NCI-H1092 treated with DMSO at 0.1 percent for 48 hours (cell line): ENCODE measurements around the gene C6orf52.

Experiments used
- DNase-seq: peaks from one replicate; lab custom pipeline; 2025; lab: John Stamatoyannopoulos, UW

C6orf52 gene

DNA sequence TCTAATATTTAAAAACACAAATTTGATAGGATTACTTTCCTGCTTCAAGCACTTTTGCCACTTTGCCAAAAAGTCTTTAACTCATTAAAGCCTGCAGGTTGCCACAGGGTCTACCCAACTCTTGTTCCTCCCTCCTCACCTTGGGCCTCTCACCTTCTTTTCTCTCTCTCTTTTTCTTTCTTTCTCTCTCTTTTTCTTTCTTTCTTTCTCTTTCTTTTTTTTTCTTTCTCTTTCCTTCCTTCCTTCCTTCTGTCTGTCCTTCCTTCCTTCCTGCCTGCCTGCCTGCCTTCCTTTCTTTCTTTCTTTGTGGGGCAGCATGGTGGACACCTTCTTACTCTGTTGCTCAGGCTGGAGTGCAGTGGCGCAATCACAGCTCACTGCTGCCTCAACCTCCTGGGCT is 50.2 kb downstream of the C6orf52 start:
- DNase-seq = no peak

DNA sequence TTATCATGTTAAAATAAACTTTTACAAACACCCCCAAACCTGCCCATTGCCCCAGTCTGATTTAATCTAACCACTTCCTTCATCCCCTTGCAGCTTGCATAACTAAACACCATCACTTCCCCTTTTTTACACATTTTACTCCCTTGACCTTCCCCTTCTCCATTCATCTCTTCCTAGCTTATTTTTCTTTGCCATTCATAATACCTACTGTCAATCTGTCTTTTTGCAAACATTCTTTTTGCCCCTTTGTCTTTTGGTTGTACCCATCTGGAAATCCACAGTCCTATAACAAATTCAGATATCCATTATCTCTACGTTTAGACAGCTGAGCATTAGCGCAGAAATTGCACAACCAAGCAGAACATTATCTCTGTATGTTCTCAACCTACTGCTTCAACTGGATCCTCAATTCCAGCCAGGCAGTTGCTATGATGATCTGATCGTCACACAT is 51.2 kb downstream of the C6orf52 start:
- no peak for DNase-seq

- no peak for DNase-seq
Measured at GRCh38 chr6:10641528-10641927, 52.9 kb downstream of the C6orf52 start.

DNA sequence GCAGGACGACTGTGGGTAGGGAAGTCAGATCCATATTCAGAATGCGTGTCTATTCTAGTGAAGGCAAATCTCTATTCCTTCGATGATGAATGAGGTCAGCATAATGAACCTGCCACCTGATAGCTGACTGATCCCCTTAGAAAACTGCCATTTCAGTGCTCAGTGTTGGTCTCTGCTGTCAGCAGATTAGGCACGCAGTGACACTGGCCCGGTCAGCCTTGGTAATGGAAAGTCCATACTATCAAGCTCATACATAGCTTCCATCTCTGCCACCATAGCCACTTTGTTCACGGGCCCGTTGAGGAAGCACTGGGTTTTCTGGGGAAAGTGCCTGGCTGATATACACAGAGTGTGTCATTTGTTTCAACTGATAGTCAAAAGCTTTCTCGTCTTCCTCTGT is 54.0 kb downstream of the C6orf52 start:
- no peak for DNase-seq

GRCh38 chr6:10633216-10633615 is 61.2 kb downstream of the C6orf52 start:
- no peak for DNase-seq

DNA sequence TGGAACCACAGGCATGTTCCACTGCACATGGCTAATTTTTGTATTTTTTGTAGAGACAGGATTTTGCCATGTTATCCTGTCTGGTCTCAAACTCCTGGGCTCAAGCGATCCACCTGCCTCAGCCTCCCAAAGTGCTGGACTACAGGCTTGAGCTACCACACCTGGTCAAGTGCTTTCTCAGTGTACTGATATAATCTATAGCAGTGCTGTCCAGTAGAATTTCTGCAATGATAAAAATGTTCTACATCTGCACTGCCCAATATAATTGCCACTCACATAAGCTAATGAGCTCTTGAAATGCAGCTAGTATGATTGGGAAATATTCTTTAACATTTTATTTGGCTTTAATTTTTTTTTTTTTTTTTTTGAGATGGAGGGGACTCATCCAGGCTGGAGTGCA is 64.2 kb downstream of the C6orf52 start:
- DNase-seq = no peak

- no peak for DNase-seq
Measured at GRCh38 chr6:10627800-10628199, 66.6 kb downstream of the C6orf52 start.

- no peak for DNase-seq
Measured at GRCh38 chr6:10626154-10626741, 68.2 kb downstream of the C6orf52 start.

DNA sequence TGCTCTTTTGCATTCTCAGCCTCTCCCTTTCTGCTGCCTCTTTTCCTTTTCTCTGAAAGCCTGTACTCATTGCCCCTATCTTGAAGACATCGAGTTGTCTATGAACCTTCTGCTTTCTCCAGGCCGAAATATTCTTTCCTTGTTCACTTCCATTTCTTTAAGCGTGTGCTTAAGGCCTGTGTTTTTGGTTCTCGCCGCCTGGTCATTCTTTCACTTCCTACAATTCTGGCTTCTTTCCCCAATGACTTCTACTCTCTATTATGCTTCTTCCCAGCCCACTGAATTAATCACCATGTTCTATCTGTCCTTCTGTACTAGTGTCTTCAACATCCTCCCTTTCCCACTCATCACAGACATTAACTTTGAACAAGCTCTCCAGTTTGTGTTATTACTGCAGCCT is 69.6 kb downstream of the C6orf52 start:
- no peak for DNase-seq

- DNase-seq = no peak
Measured at GRCh38 chr6:10621847-10622246, 72.6 kb downstream of the C6orf52 start.
